IPS-NIHi7 (cell line): ENCODE data around the gene MRPS18C.
A peak's percentile ranks its signal among the peaks of the same experiment; 100 is the strongest.

Experiments
- DNase-seq: peaks from one replicate; pipeline ENCODE4 v3.0.0; 2012; ENCODE audit warnings: mixed read lengths; ENCODE audit errors: extremely low spot score

MRPS18C gene

DNA sequence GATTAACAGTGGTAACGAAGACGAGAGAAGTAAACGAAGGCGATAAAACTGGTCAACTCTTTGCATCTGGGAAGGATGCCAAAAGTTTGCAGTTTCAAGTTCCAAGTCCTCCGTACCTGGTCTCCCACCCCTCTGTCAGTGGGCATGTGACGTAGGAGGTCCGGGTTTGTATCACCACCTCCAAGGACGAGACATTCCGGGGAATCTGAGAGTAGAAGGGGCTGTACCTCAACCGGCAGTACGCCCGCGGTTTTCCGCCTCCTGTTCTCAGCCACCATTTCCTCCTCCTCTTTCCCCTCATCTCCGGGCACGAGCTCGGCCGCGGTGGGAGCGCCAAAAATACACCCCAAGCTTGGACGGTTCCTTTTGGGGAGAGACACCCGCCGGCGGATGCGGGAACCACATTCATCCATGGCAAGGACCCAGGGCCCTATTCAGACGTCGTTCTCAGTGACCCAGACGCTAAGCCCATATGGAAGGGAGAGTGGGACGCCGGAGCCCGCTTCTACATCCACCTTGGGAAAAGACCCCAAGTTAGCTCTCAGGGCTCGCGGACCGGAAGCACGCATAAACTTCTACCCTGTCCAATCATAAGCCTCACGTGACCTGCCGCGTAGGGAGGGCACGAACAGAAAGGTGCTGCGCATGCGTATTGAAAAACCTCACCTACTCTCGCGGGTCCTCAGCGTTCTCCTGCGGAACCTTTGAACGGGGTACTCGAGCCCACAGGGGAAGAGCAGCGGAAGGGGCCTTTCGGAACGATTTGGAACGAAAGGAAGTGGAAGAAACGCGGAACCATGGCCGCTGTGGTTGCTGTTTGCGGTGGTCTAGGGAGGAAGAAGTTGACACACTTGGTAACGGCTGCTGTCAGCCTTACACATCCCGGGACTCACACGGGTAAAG lies at the start of gene MRPS18C, which contains the start of gene HELQ:
Gene MRPS18C (plus strand): TSS at position 778 of the 903 bp plus-strand sequence. CDS start 20 bp downstream, at position 798.
Gene HELQ (minus strand): TSS at position 543 of the 903 bp plus-strand sequence. CDS start 130 bp downstream, at position 413.
- DNase-seq: peak; percentile 98

- DNase-seq: no peak
These were observed 47.0 kb upstream of the MRPS18C start for GRCh38 chr4:83408908-83409307.

GRCh38 chr4:83413676-83414075 lies 42.2 kb upstream of the MRPS18C start:
- DNase-seq: no peak

GRCh38 chr4:83417566-83417965 lies 38.3 kb upstream of the MRPS18C start:
- no peak for DNase-seq

GRCh38 chr4:83418211-83418610 lies 37.6 kb upstream of the MRPS18C start:
- no peak for DNase-seq

GRCh38 chr4:83431200-83431599 lies 24.7 kb upstream of the MRPS18C start:
- DNase-seq: no peak

GRCh38 chr4:83436680-83437079 lies 19.2 kb upstream of the MRPS18C start:
- DNase-seq: peak; percentile 14

- DNase-seq: no peak
These were observed 17.1 kb upstream of the MRPS18C start for GRCh38 chr4:83438719-83439118.

GRCh38 chr4:83440148-83440814 lies 15.6 kb upstream of the MRPS18C start:
- no peak for DNase-seq

GRCh38 chr4:83440899-83441298 lies 15.0 kb upstream of the MRPS18C start:
- no peak for DNase-seq

DNA sequence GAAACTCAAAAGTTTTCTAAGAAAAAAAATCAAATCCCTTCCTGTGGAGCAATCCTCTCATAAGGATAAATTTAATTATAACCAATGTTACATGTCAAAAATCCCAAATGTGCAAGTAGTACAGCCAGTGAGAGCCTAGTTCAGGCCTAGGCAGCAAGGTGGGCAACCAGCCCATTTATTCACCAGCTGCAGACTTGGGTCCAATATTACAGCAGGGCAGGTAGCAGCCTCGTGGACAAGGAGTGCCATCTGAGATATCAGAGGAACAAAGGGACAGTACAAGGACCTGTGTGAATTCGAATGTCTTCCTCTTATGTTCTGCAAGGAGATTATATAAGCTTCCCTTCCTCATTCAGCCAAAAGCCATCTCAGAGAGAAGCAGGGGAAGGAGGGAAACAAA lies 6.8 kb upstream of the MRPS18C start:
- DNase-seq: peak; percentile 5

- DNase-seq: no peak
These were observed 1.2 kb upstream of the MRPS18C start for GRCh38 chr4:83454686-83455085.

DNA sequence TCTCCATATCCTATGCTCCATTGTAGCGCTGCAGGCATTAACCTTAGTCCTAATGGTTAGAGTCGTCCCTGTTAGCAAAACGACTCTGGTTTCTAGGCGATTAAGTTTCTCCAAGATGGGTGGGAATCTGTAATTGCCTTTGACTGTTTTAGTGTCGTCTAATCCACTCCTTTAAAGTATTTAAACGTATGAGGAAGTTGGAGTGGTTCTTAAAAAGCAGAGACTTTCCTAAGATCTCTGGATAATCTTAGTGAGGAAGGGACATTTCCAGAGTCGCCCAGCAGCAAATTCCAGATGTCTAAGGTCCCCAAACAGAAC lies 285 bp downstream of the MRPS18C start:
- no peak for DNase-seq

- no peak for DNase-seq
These were observed 17.6 kb downstream of the MRPS18C start for GRCh38 chr4:83473423-83473822.

DNA sequence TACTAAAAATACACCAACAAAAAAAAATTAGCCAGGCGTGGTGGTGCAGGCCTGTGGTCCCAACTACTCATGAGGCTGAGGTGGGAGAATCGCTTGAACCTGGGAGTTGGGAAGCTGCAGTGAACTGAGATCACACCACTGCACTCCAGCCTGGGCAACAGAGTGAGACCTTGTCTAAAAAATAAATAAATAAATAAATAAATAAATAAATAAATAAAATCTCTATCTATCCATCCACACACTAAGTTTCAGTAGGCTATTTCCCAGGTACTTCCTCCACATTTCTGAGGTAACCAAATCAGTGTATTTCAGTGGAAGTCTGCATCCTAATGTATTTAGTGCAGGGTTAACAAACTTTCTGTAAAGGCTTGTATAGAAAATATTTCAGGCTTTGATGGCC lies 18.1 kb downstream of the MRPS18C start:
- no peak for DNase-seq

DNA sequence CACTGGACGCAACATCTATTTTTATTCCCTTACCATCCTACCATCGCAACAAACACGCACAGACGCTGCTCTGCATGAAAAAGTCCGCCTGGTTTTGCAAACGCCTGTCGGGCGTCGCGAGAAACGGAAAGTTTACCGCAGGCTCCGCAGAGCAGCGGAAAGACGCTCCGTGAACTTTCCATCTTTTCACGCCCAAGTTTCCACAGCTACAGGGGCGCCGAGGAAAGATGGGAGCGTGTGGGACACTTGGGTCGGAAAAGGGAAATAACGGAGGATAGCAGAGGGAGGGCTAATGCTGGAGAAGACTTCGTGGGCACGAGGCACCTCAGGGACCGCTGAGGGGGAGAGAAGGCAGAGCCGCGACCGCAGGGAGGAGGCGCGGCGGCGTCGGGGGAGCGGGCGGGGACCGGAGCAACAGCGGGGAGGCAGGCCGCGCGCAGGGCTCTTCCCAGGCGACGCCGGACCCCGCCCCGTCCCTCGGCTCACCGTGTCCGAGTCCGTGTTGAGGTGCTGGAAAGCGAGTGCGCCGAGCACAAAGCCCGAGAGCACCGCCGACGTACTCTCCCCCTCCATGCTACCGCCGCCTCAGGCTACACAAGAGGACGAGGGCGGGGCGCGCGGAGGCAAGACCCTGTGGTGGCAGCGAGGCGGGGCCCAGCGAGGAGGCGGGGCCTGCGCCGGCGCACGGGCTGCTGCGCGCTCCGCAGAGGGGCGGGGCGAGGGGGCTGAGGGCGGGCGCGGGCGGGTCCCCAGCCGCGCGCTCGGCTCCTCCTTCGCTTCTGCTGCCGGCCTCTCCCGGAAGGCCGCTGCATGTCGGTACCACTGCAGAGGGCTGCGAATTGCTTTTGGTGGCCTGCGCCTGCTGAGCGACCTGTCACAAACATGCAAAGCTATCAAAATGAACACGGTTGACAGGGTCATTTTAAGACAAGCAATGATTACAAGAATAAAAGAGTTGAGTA lies 28.9 kb downstream of the MRPS18C start, which contains the start of gene ABRAXAS1:
Gene ABRAXAS1 (minus strand): TSS at position 601 of the 962 bp plus-strand sequence. CDS start 28 bp downstream, at position 573.
- peak; percentile 99 for DNase-seq

DNA sequence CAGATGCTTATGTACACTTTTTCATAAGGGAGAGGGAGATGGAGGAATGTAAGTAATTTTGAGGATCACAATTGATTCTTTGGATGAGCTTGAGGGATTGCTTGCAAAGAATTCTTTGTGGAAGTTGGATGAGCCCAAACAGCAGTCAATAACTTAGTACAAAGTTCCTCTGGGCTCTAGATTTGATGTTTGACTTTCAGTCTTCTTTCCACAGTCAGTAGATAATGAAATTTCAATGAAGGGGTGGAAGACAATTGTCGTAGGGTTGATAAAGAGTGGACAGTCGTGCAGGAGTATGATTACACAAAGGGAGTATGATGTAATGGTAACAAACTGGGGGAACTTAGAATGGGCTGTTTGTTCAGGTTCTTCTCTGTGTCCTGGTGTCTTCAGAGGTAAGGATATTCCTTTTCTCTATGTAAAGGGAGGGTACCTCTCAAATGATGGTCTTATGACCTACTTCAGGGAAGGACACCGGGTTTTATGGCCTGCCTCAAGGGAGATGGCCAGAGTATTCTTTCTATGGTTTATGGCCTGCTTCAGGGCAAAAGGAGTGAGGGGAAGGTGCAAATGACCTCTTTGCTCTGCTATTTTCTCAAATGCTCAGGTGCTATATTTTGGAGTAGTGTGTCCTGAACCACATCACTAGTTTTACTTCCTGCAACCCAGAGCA lies 30.7 kb downstream of the MRPS18C start:
- no peak for DNase-seq

DNA sequence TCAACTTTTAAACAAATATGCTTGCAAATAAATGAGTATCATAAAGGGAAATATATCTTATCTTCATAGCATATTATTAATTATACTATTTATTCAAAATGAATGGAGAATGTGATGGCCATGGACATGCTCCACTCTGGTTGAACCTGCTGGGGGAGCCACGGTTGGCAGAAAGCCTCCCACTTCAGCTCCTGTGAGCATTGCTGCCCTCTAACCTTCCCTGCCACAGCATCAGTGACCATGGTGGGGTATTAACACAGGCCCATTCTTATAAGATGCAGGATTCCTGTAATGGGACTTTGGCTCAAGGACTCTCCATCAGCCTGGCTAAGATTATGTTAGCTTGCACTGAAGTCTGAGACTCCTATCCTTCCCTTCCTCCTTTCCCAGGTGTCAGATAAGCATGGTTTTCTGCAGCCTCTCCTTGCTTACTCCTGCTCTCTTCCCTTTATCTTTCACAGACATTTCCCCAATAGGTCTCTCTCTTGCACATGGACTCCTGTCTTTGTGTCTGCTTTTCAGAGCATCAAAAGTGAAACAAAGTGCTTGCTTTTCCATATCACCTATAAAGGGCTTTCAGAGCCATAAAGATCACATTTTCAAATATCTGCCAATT lies 34.0 kb downstream of the MRPS18C start:
- peak; percentile 24 for DNase-seq

DNA sequence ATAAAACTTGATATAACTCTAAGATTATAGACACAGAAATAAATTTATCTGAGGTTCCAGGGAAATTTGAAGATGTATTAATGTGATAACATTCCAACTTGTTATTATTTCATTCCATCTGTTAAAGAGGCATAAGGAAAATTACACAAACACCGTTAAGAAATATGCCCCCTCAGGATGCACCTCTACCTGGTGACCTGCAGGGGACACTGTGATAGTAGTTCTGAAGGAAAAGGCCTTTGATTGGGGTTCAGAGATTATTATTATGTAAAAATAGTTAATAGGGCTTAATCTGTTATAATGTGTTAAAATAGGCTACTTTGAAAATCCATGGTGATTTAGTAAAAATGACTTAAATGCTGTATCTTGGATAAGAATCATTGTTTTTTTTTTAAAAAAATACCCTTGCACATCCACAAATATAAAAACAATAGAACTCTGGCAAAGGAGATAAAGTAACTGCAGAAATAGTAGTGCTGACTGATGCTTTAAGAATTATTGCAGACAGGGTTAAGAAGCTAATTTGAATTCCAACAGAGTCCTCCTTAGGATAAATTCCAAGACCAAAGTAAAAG lies 35.1 kb downstream of the MRPS18C start:
- DNase-seq: peak; percentile 46
